HFFc6 (cell line): ENCODE results near the gene SALL3. TPM values are rescaled to one million over a fixed set of nuclear protein-coding genes. Genes with fewer than 3 reads are reported as not detected.

ENCODE experiments used
- DNase-seq: peaks from one replicate; pipeline ENCODE4 v3.0.0-alpha.2; 2018
- H3K27ac Mint-ChIP-seq: 2 replicates; pipeline ENCODE4 v1.8.0; 2020; ENCODE audit warnings: mild to moderate bottlenecking, mixed read lengths
- H3K27me3 Mint-ChIP-seq: 2 replicates; pipeline ENCODE4 v1.8.0; 2021; ENCODE audit warnings: mild to moderate bottlenecking, moderate library complexity, mixed read lengths; ENCODE audit not compliant: insufficient read depth
- H3K36me3 Mint-ChIP-seq: 2 replicates; pipeline ENCODE4 v1.8.0; 2021; ENCODE audit warnings: low read depth, mixed read lengths
- H3K4me1 Mint-ChIP-seq: 2 replicates; pipeline ENCODE4 v1.8.0; 2020; ENCODE audit warnings: low read depth, mixed read lengths
- H3K4me3 Mint-ChIP-seq: 2 replicates; pipeline ENCODE4 v1.8.0; 2020; ENCODE audit warnings: mild to moderate bottlenecking, moderate library complexity, mixed read lengths
- H3K9me3 Mint-ChIP-seq: 2 replicates; pipeline ENCODE4 v1.8.0; 2020; ENCODE audit warnings: mild to moderate bottlenecking, mixed read lengths
- CTCF ChIP-seq: fragments of 200-600 bp; sonication (generic); IDR thresholded peaks from 2 replicates; pipeline ENCODE4 v1.5.0; 2021; ENCODE audit warnings: antibody characterized with exemption, mild to moderate bottlenecking
- total RNA-seq, 6 experiments: library from RNA; stranded (reverse); fragmentation: NEBNext Ultra II Directional; extraction: Animal tissue kit (Norgen Biotek cat#: 25700); gene quantifications; 2 replicates in 1 of 6; 3 replicates in 5 of 6; pipeline ENCODE4 v1.2.3, GENCODE V29; 2021

Gene SALL3
- total RNA-seq, 6 experiments from 2014 or later = not detected

DNA sequence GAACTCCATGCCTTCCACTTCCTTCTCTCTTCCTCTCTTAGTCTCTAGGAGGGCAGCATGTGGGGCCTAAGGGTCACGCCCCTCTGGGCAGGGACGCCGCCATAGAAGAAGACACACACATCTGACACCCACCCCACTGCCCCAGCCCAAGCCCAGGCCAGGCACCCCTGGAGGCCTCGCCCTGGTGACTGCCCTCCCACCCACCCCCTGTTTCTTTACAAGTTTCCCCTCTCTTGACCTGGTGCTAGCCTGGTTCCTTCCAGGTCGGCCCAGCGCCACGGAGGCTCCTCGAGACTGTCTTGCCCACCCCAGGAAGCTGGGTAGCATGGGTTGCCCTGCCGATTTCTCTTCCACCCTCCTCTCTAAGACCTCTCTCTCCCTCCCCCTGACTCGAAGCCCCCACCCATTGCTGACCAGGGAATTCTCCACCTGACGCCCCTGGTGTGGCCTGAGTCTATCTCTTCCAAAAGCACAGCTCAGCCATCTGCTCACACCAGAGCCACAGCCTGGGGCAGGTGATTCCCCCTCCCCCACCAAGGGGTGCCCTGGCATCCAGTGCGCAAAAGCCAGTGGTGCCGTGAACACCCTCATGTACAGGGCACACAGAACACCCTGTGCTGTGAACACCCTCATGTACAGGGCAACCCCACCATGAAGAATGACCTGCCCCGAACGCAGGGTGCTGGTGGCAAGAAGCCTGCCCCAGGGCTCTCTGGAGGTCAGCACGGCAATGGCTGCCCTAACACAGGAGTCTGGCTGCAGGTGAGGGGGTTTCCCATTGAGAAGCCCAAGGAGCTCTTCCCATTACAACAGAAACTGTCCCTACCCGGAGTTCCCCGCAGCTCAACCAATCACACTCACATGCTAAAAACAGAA is 13.5 kb upstream of the SALL3 start:
- peaks cover 40% of the 10 kb centered on the region for H3K9me3 Mint-ChIP-seq
- no peak overlapping the region for H3K4me3 Mint-ChIP-seq
- peaks cover 2% of the 10 kb centered on the region; the same call in 1 of the 2 replicates for H3K27me3 Mint-ChIP-seq
- no peak for TF ChIP-seq CTCF
- DNase-seq = no peak
- no peak overlapping the region for H3K27ac Mint-ChIP-seq
- H3K4me1 Mint-ChIP-seq = no peaks in the 10 kb centered on the region
- peaks cover 10% of the 10 kb centered on the region for H3K36me3 Mint-ChIP-seq

GRCh38 chr18:78966793-78967106 is 12.9 kb upstream of the SALL3 start:
- no peak overlapping the region for H3K4me3 Mint-ChIP-seq

DNA sequence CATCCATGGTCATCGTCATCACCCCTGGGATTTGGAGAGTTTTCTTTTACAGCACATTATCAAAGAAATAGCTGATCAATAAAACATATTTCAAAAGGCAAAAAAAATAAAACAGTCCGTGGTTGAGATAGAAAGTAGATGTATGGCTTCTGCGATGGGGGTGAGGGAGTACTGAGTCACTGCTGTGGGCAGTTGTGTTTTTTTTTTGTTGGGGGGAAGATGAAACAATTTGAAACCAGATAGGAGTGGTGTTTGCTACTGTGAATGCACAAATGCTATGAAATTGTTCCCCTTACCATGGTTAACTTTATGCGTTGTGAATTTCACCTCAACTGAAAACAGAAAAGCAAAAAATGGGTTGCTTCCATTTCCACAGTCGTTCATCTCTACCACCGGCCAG is 11.9 kb upstream of the SALL3 start:
- Mint-ChIP-seq H3K27ac (no peak overlapping the region), H3K4me1 (no peaks in the 10 kb centered on the region), H3K27me3 (peaks cover 2% of the 10 kb centered on the region; the same call in 1 of the 2 replicates), H3K36me3 (peaks cover under 1% of the 10 kb centered on the region; the same call in 1 of the 2 replicates), H3K4me3 (no peak overlapping the region), H3K9me3 (peaks cover 36% of the 10 kb centered on the region)
- DNase-seq = no peak
- TF ChIP-seq CTCF = no peak

More at GRCh38 chr18:78966793-78967106, 12.9 kb upstream of the SALL3 start:
- H3K9me3 Mint-ChIP-seq = peaks cover 38% of the 10 kb centered on the region
- peaks cover 10% of the 10 kb centered on the region for H3K36me3 Mint-ChIP-seq
- TF ChIP-seq CTCF = no peak
- no peak overlapping the region for H3K27ac Mint-ChIP-seq
- H3K4me1 Mint-ChIP-seq = no peaks in the 10 kb centered on the region
- peaks cover 2% of the 10 kb centered on the region; the same call in 1 of the 2 replicates for H3K27me3 Mint-ChIP-seq
- no peak for DNase-seq

DNA sequence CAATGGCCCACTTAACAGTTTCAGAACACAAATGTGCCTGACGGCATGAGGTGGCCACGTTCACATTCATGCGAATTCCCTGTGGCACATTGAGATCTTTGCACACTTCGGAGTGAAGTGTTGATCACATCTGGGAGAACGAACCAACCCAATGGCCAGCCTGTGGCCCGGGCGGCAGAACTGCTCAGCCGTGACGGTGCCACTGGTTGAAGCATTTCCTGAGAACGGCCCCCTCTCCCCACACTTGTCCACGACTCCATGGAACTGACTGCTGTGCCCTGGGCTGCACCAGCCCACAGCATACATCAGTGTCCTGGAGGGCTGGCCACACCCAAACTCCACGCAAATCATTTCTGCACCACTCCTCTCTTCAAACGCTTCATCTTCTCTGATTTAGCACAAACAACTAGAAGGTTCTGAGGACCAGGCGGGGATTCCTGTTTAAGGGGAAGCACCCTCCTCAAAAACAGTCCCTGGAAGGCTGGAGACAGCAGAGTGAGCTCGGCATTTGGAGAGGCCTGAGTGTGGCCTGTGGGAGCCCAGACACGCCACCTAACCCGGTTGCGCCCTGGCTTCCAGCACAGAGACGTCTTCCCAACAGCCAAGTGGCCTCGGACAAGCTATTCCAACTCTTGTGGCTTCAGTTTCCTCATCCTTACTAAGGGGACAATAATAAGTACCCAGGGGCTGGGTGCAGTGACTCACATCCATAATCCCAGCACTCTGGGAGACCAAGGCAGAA is 9.9 kb upstream of the SALL3 start:
- no peak for TF ChIP-seq CTCF
- H3K36me3 Mint-ChIP-seq = peaks cover 2% of the 10 kb centered on the region; the same call in 1 of the 2 replicates
- H3K27ac Mint-ChIP-seq = no peak overlapping the region
- no peak for DNase-seq
- no peak overlapping the region for H3K4me3 Mint-ChIP-seq
- peaks cover 33% of the 10 kb centered on the region for H3K9me3 Mint-ChIP-seq
- H3K4me1 Mint-ChIP-seq = no peaks in the 10 kb centered on the region
- H3K27me3 Mint-ChIP-seq = peaks cover 7% of the 10 kb centered on the region

DNA sequence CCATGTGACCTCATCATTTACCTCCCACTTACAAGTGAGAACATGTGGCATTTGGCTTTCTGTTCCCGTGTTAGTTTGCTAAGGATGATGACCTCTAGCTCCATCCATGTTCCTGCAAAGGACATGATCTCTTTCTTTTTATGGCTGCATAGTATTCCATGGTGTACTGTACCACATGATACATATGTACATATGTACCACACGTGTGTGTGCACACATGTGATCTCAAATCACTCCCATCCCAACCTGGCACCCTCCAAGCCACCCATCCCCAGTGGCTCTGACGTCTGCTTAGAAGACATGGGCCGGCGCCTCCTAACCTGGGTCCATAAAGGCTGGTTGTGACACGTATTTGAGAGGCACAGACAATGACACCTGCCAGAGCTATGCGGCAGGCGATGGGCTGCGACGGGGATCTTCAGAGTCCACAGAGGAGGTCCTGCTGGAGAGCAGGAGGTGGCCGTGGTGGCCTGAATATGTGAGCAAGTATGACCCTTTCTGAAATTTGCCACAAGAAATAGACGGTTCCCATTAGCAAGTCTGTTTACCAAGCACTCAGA is 8.8 kb upstream of the SALL3 start:
- peaks cover 8% of the 10 kb centered on the region for H3K27me3 Mint-ChIP-seq
- peaks cover 29% of the 10 kb centered on the region for H3K9me3 Mint-ChIP-seq
- no peak for DNase-seq
- no peak overlapping the region for H3K4me3 Mint-ChIP-seq
- H3K27ac Mint-ChIP-seq = no peak overlapping the region
- H3K36me3 Mint-ChIP-seq = peaks cover 4% of the 10 kb centered on the region; the same call in 1 of the 2 replicates
- TF ChIP-seq CTCF = no peak
- no peaks in the 10 kb centered on the region for H3K4me1 Mint-ChIP-seq
